Measurements from ENCODE around the gene B4GALNT3.

Gene B4GALNT3

DNA sequence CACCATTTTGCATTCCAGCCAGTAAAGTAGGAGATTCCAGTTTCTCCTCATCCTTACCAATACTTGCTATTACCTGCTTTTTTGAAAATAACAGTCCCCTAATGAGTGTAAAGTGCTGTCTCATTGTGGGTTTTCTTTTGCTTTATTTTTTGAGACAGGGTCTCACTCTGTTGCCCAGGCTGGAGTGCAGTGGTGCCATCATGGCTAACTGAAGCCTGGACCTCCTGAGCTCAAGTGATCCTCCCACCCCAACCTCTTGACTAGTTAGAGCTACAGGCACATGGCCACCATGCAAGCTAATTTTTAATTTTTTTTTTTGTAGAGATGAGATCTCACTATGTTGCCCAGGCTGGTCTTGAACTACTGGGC is 142.9 kb downstream of the B4GALNT3 start:
- DNase-seq: no peak

DNA sequence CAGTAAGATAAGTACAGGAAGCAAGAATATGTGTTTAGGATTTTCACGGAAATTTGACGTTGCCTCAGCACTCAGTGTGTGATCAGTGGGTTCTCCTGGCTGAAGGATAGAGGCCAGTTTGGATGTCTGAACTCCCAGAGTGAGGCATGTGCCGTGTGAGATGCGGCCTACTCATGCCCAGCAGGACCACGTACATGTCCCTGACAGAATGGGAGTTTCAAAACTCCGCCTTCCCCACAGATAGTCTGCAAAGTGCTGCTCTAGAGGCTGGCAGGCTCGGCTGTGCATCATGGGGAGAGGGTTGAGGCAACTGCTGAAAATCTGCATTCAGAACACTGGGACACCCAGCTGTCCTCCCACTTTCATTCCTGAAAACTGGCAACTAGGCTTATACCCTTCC is 145.2 kb downstream of the B4GALNT3 start:
- no peak for DNase-seq

DNA sequence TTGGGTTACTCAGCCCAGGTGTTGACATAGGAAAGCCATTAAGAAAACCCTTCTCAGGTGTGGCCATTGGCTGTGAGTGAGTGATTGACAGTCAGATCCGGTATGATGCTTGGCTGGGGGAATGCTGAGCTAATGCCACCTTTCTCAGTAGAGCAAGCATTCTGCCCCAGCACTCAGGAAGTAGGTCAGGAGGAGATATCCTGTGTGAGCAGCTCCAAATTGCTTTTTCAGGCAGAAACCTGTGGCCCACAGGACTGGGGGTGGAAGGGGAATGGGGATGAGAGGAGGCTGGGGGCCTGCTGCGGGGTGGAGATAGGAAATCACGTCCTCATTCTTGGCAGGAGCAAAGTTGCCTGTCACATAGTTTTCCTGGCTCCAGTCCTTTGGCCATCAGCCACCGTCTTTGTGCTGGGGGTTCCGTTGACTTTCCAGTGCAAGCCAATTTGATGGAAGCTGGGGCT is 147.8 kb downstream of the B4GALNT3 start:
- DNase-seq: no peak

DNA sequence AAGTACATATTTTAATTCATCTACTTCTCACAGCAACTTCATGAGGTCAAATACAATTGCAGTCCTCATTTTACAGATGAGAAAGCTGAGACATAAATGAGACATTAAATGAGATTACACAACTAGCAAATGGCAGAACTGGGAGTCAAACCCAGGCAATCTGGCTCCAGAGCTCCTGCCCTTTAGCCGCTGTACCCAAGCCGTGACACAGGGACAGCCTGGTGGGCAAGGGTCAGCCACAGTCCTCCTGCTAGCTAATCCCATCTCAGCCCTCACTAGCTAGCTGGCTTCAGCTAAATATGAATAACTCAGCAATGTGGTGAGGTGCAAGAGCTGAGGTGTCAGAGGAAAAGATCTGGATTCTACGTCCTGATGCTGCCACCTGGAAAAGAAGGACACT is 148.7 kb downstream of the B4GALNT3 start:
- no peak for DNase-seq

DNA sequence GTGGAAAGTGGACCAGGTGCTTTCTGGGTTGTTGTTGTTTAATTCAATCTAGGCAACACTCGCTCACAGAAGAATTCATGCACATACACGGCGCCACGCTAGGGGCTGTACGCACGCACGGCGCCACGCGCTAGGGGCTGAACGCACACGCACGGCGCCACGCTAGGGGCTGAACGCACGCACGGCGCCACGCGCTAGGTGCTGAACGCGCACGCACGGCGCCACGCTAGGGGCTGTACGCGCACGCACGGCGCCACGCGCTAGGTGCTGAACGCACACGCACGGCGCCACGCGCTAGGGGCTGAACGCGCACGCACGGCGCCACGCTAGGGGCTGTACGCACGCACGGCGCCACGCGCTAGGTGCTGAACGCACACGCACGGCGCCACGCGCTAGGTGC is 149.2 kb downstream of the B4GALNT3 start:
- DNase-seq: no peak

DNA sequence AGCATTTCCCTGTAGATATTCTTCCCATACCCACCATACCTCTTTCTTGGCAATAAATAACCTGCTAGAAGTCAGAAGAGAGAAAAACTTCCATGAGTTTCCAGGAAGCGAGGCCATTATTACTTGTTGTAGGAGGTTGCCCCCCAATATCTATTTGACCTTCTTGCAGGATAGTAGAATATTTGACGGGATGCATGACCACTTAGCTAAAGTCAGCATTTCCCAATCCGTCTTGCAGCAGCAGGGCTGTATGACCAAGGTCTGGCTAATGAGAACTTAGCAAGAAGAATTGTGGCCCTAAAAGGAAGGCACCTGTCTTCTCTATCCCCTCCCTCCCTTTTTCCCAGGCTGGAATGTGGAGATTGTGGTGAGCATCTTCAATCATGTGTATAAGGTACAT is 152.0 kb downstream of the B4GALNT3 start:
- DNase-seq: no peak

DNA sequence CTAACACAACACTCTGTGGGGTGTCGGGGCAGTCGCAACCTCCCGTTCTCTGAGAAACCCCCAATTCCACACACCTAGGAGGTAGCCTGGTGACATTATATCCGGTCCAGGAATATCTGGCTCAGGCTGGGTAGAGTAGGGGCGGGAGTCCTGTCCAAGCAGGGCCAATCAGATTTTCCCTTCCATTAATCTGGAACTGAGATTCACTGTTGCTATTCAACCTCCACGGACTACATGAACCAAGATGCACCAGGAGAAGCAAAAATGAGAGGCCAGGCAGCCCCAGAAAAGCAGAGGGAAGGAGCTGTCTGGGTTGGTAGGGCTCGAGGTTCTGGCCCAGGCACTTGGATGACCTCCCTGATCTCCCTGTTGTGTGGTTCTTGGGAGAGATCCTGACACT is 152.6 kb downstream of the B4GALNT3 start:
- no peak for DNase-seq

DNA sequence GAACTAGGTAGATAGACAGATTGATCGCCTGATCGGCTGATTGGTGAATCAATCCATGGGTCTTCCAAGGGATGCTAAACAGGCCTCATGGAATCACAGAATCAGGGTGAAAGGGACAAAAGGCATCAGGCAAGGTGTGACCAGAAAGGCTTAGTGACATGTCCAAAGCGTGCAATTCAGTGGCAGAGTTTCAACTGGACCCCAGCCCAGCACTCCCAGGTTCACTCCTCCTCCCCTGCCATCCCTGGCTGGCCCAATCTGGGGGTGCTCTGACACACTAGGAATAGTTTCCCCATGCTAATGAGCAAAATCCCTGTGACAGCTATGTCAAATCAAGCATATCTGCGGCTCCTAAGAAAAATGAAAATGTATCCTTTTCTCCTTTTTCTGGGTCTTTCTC is 153.1 kb downstream of the B4GALNT3 start:
- no peak for DNase-seq

All from activated gamma-delta T cell treated with Interleukin-2 at 50 U/mL for 16 hours (primary cell).